IMR-90 (cell line): ENCODE data around the gene SLC24A2. TPM values are rescaled to one million over a fixed set of nuclear protein-coding genes. Genes with fewer than 3 reads are reported as not detected.

Experiments used
- ATAC-seq: fragments of 200-7000 bp; cut with Tn5 transposase; 2 replicates; pipeline ENCODE4 v1.9.1; 2020; ENCODE audit warnings: low read depth, mild to moderate bottlenecking, moderate library complexity
- BruUV-seq: library from RNA; stranded (reverse); fragments of 400-500 nt; replicated peaks from 2 replicates; lab custom pipeline; 2021; lab: Mats Ljungman, UMichigan
- CTCF ChIA-PET: fragments of 300-600 bp; formaldehyde crosslinking; extraction: SDS; loops from one replicate; lab custom pipeline; 2021; ENCODE audit warnings: antibody characterized with exemption; lab: Yijun Ruan, JAX
- POLR2A ChIA-PET: fragments of 300-600 bp; sonication (Branson Sonifier 250); formaldehyde crosslinking; loops from one replicate; lab custom pipeline; 2022; ENCODE audit warnings: antibody characterized with exemption; ENCODE audit not compliant: unreplicated experiment; lab: Charles Lee
- DNase-seq: peaks from one replicate; pipeline ENCODE4 v3.0.0; 2013
- H2AFZ ChIP-seq: replicated peaks from 2 replicates; pipeline ENCODE3; 2013; ENCODE audit warnings: low read length, mild to moderate bottlenecking; ENCODE audit not compliant: poor library complexity
- H2AK5ac ChIP-seq: 2 replicates; pipeline ENCODE4 v1.6.1; 2013; ENCODE audit warnings: low read depth, low read length, inconsistent platforms
- H2AK9ac ChIP-seq: replicated peaks from 2 replicates; pipeline ENCODE3; 2013; ENCODE audit warnings: mild to moderate bottlenecking, low read depth, low read length, moderate library complexity; ENCODE audit not compliant: poor library complexity
- H2BK120ac ChIP-seq: 2 replicates; pipeline ENCODE4 v1.6.1; 2013; ENCODE audit warnings: low read depth, low read length, inconsistent platforms
- H2BK15ac ChIP-seq: 3 replicates; pipeline ENCODE4 v1.6.1; 2013; ENCODE audit warnings: low read depth, low read length, inconsistent platforms
- H2BK20ac ChIP-seq: 2 replicates; pipeline ENCODE4 v1.6.1; 2013; ENCODE audit warnings: low read depth, mild to moderate bottlenecking, inconsistent platforms, low read length, moderate library complexity
- H2BK5ac ChIP-seq: 2 replicates; pipeline ENCODE4 v1.6.1; 2013; ENCODE audit warnings: mild to moderate bottlenecking, low read depth, low read length, inconsistent platforms; ENCODE audit not compliant: poor library complexity, severe bottlenecking
- H3K14ac ChIP-seq: replicated peaks from 2 replicates; pipeline ENCODE4 v1.6.1; 2013; ENCODE audit warnings: low read depth, low read length, inconsistent platforms
- H3K18ac ChIP-seq: 2 replicates; pipeline ENCODE4 v1.6.1; 2013; ENCODE audit warnings: low read depth, low read length, control low read depth
- H3K23ac ChIP-seq: 2 replicates; pipeline ENCODE4 v1.6.1; 2013; ENCODE audit warnings: low read depth, low read length, inconsistent platforms
- H3K27ac ChIP-seq: 2 replicates; pipeline ENCODE4 v1.5.1; 2013; ENCODE audit warnings: mild to moderate bottlenecking, control low read depth, low read length; ENCODE audit not compliant: insufficient read depth
- H3K27me3 ChIP-seq: 2 replicates; pipeline ENCODE4 v1.6.1; 2013; ENCODE audit warnings: low read length; ENCODE audit not compliant: control insufficient read depth, insufficient read depth
- H3K36me3 ChIP-seq: 2 replicates; pipeline ENCODE4 v1.6.1; 2013; ENCODE audit warnings: low read length, mixed read lengths; ENCODE audit not compliant: control insufficient read depth, insufficient read depth
- H3K4ac ChIP-seq: 2 replicates; pipeline ENCODE4 v1.6.1; 2013; ENCODE audit warnings: low read depth, low read length, inconsistent platforms
- H3K4me1 ChIP-seq: 2 replicates; pipeline ENCODE4 v1.6.1; 2013; ENCODE audit warnings: low read length, mixed read lengths; ENCODE audit not compliant: control insufficient read depth, insufficient read depth
- H3K4me2 ChIP-seq: 2 replicates; pipeline ENCODE4 v1.6.1; 2013; ENCODE audit warnings: low read depth, mild to moderate bottlenecking, control low read depth, low read length, moderate library complexity
- H3K4me3 ChIP-seq: 2 replicates; pipeline ENCODE4 v1.5.1; 2013; ENCODE audit warnings: low read depth, mild to moderate bottlenecking, control low read depth, low read length, moderate library complexity; ENCODE audit not compliant: insufficient read depth
- H3K56ac ChIP-seq: 2 replicates; pipeline ENCODE4 v1.6.1; 2013; ENCODE audit warnings: low read length, inconsistent platforms; ENCODE audit not compliant: insufficient read depth; ENCODE audit errors: extremely low read depth
- H3K79me1 ChIP-seq, 2 experiments: 2 replicates each; pipeline ENCODE4 v1.6.1; 2013; ENCODE audit warnings: low read length in 2 of 2, inconsistent platforms in 1 of 2, low read depth in 1 of 2
- H3K9ac ChIP-seq: 2 replicates; pipeline ENCODE4 v1.6.1; 2013; ENCODE audit warnings: low read depth, low read length, control low read depth
- H3K9me1 ChIP-seq: 2 replicates; pipeline ENCODE4 v1.6.1; 2013; ENCODE audit warnings: low read length, inconsistent platforms; ENCODE audit not compliant: insufficient read depth
- H3K9me3 ChIP-seq: 2 replicates; pipeline ENCODE4 v1.6.1; 2013; ENCODE audit warnings: low read length; ENCODE audit not compliant: control insufficient read depth, insufficient read depth
- H4K20me1 ChIP-seq: 2 replicates; pipeline ENCODE4 v1.6.1; 2013; ENCODE audit warnings: low read length, inconsistent platforms; ENCODE audit not compliant: insufficient read depth
- H4K5ac ChIP-seq: 2 replicates; pipeline ENCODE4 v1.6.1; 2013; ENCODE audit warnings: mild to moderate bottlenecking, low read depth, low read length, control low read depth
- H4K8ac ChIP-seq, 2 experiments: 2 replicates each; pipeline ENCODE4 v1.6.1; 2013; ENCODE audit warnings: low read depth in 2 of 2, low read length in 2 of 2, control low read depth in 1 of 2, inconsistent platforms in 1 of 2
- H4K91ac ChIP-seq: 2 replicates; pipeline ENCODE4 v1.6.1; 2013; ENCODE audit warnings: low read depth, low read length, inconsistent platforms; ENCODE audit not compliant: insufficient read depth
- BHLHE40 ChIP-seq: fragments of 150-350 bp; IDR thresholded peaks from 2 replicates; pipeline ENCODE4 v1.6.1; 2016; ENCODE audit warnings: mild to moderate bottlenecking, low read depth, low read length
- CEBPB ChIP-seq: IDR thresholded peaks from 2 replicates; pipeline ENCODE4 v1.6.1; 2012; ENCODE audit warnings: low read depth, low read length, improper control_type of control experiment
- CHD1 ChIP-seq: IDR thresholded peaks from 2 replicates; pipeline ENCODE4 v1.6.1; 2012; ENCODE audit warnings: low read depth, low read length, improper control_type of control experiment
- ELK1 ChIP-seq: fragments of 150-350 bp; IDR thresholded peaks from 2 replicates; pipeline ENCODE4 v1.6.1; 2016; ENCODE audit warnings: low read depth, mild to moderate bottlenecking, low read length, moderate library complexity, borderline replicate concordance
- FOS ChIP-seq: fragments of 150-350 bp; IDR thresholded peaks from 2 replicates; pipeline ENCODE4 v1.6.1; 2016; ENCODE audit warnings: low read depth, low read length
- MAFK ChIP-seq: IDR thresholded peaks from 2 replicates; pipeline ENCODE4 v1.6.1; 2012; ENCODE audit warnings: low read depth, low read length, improper control_type of control experiment
- MAZ ChIP-seq: IDR thresholded peaks from 2 replicates; pipeline ENCODE4 v1.6.1; 2012; ENCODE audit warnings: low read depth, mild to moderate bottlenecking, low read length, improper control_type of control experiment, moderate library complexity, borderline replicate concordance
- NFE2L2 ChIP-seq: fragments of 150-350 bp; IDR thresholded peaks from 2 replicates; pipeline ENCODE4 v1.6.1; 2016; ENCODE audit warnings: low read depth, mild to moderate bottlenecking, low read length
- POLR2A ChIP-seq: IDR thresholded peaks from 2 replicates; pipeline ENCODE4 v1.6.1; 2012; ENCODE audit warnings: mild to moderate bottlenecking, low read depth, low read length
- RAD21 ChIP-seq: IDR thresholded peaks from 2 replicates; pipeline ENCODE4 v1.6.1; 2012; ENCODE audit warnings: low read length, improper control_type of control experiment
- RFX5 ChIP-seq: IDR thresholded peaks from 2 replicates; pipeline ENCODE4 v1.8.0; 2012; ENCODE audit warnings: low read depth, mild to moderate bottlenecking, low read length, moderate library complexity
- SMC3 ChIP-seq: fragments of 150-350 bp; IDR thresholded peaks from 2 replicates; pipeline ENCODE4 v1.6.1; 2016; ENCODE audit warnings: low read depth, mild to moderate bottlenecking, antibody characterized with exemption, low read length, moderate library complexity
- USF2 ChIP-seq: fragments of 150-350 bp; IDR thresholded peaks from 2 replicates; pipeline ENCODE4 v1.6.1; 2017; ENCODE audit warnings: mild to moderate bottlenecking, antibody characterized with exemption, low read length, low read depth
- WGBS, 2 experiments: methylation state at CpG; one replicate each; pipeline versions ENCODE4 v1.1.5 to v1.1.7; 2013; ENCODE audit warnings: missing lambda C conversion rate in 2 of 2; ENCODE audit not compliant: insufficient read length in 1 of 2; ENCODE audit errors: extremely low coverage in 2 of 2; 5-methylcytosine and 5-hydroxymethylcytosine counted together
- dilution Hi-C: fragments of 300-500 bp; cut with HindIII; formaldehyde crosslinking; loops from one replicate; pipeline ENCODE4 v1.14.3; 2018; ENCODE audit warnings: low sequenced_read_pairs; ENCODE audit not compliant: unreplicated experiment
- in situ Hi-C: fragments of 300-500 bp; cut with MboI; formaldehyde crosslinking; loops from 3 replicates; pipeline ENCODE4 v1.14.3; 2019; ENCODE audit warnings: low sequenced_read_pairs, inconsistent platforms, mixed read lengths
- intact Hi-C: fragments of 100-400 bp; cut with micrococcal nuclease; formaldehyde crosslinking; loops from 2 replicates; pipeline ENCODE4 v1.10.0; 2022
- polyA plus RNA-seq, 3 experiments: library from polyadenylated mRNA; depleted of rRNA; stranded (reverse); fragments of >200 nt; gene quantifications; 2 replicates each; pipeline ENCODE4 v1.2.3, GENCODE V29; 2012; ENCODE audit warnings: low replicate concordance in 1 of 3
- total RNA-seq: library from RNA; depleted of rRNA; stranded (reverse); fragments of >200 nt; gene quantifications from 2 replicates; pipeline ENCODE4 v1.2.3, GENCODE V29; 2012

The SLC24A2 gene
- total and polyA plus RNA-seq, 2 of the 4 experiments (the other 2 are of a cell fraction) = not detected

- no CpG with 5 or more reads among the region's 2 CpGs for WGBS, 2 experiments
- no peak overlapping the region for H2BK15ac ChIP-seq
- BruUV-seq = no TSS peak
- no peak overlapping the region for H3K4me2 ChIP-seq
- no peak overlapping the region for H3K18ac ChIP-seq
- ChIA-PET POLR2A (no interaction called here), CTCF (no interaction called here)
- no peaks in the 10 kb centered on the region for H3K79me1 ChIP-seq
- H4K8ac ChIP-seq = no peak overlapping the region
- dilution Hi-C loops (no loop called here), intact Hi-C loops (no loop called here), in situ Hi-C loops (no loop called here)
- no peak overlapping the region for H3K4me3 ChIP-seq
- ATAC-seq = no peak
- H3K56ac ChIP-seq = no peak overlapping the region
- H4K5ac ChIP-seq = no peak overlapping the region
- H3K4me1 ChIP-seq = no peaks in the 10 kb centered on the region
- H3K27me3 ChIP-seq = peaks cover 5% of the 10 kb centered on the region
- no peaks in the 10 kb centered on the region for H3K9me3 ChIP-seq
- H2BK120ac ChIP-seq = no peak overlapping the region
- no peak overlapping the region for H3K23ac ChIP-seq
- no peak overlapping the region for H3K4ac ChIP-seq
- H2AK5ac ChIP-seq = no peak overlapping the region
- no peak for TF ChIP-seq MAFK
- TF ChIP-seq RFX5 = no peak
- TF ChIP-seq ELK1 = no peak
- no peak for TF ChIP-seq POLR2A
- no peak for TF ChIP-seq FOS
- TF ChIP-seq RAD21 = no peak
- no peak for TF ChIP-seq CEBPB
- no peak for TF ChIP-seq SMC3
- no peak for TF ChIP-seq USF2
- TF ChIP-seq BHLHE40 = no peak
- no peak for TF ChIP-seq CHD1
- no peak for TF ChIP-seq MAZ
- TF ChIP-seq NFE2L2 = no peak
- H2BK5ac ChIP-seq = no peak overlapping the region
- H3K36me3 ChIP-seq = no peaks in the 10 kb centered on the region
- H3K27ac ChIP-seq = no peak overlapping the region
- no peak for DNase-seq
- H2AFZ ChIP-seq = no peak overlapping the region
- H3K9me1 ChIP-seq = no peaks in the 10 kb centered on the region
- no peak overlapping the region for H2AK9ac ChIP-seq
- H4K91ac ChIP-seq = no peak overlapping the region
- no peaks in the 10 kb centered on the region for H4K20me1 ChIP-seq
- H3K14ac ChIP-seq = no peak overlapping the region
- no peak overlapping the region for H2BK20ac ChIP-seq
- H3K9ac ChIP-seq = no peak overlapping the region
These were observed 5.3 kb downstream of the SLC24A2 start for GRCh38 chr9:19783500-19783899.
